H1 (cell line): ENCODE data around the gene HARS2. TPM values are rescaled to one million over a fixed set of nuclear protein-coding genes. Genes with fewer than 3 reads are reported as not detected.

ENCODE experiments used
- CTCF ChIA-PET: fragments of 300-600 bp; sonication (Branson Sonifier 250); formaldehyde crosslinking; loops from one replicate; lab custom pipeline; 2021; ENCODE audit not compliant: partially characterized antibody; lab: Charles Lee
- POLR2A ChIA-PET: fragments of 300-600 bp; sonication (Branson Sonifier 250); formaldehyde crosslinking; loops from one replicate; lab custom pipeline; 2021; ENCODE audit warnings: inconsistent platforms; ENCODE audit not compliant: partially characterized antibody; lab: Charles Lee
- DNase-seq, 2 experiments: peaks; one replicate each; pipeline versions ENCODE4 v3.0.0 to v3.0.0-alpha.2; 2010 to 2022; ENCODE audit warnings: low spot score in 2 of 2, low read depth in 1 of 2, mixed read lengths in 1 of 2
- FAIRE-seq: peaks from 2 replicates; lab custom pipeline; 2011; peaks lifted over from hg19 to GRCh38; lab: Jason Lieb, UNC
- H2AFZ ChIP-seq: 2 replicates; pipeline ENCODE4 v1.8.1; 2012; ENCODE audit warnings: low read length, inconsistent platforms
- H2AK5ac ChIP-seq: 2 replicates; pipeline ENCODE4 v1.6.1; 2013; ENCODE audit warnings: low read depth, low read length
- H2BK120ac ChIP-seq: replicated peaks from 2 replicates; pipeline ENCODE3; 2013; ENCODE audit warnings: low read depth, low read length, inconsistent platforms
- H2BK12ac ChIP-seq: 2 replicates; pipeline ENCODE4 v1.6.1; 2013; ENCODE audit warnings: low read depth, low read length
- H2BK15ac ChIP-seq: 2 replicates; pipeline ENCODE4 v1.6.1; 2013; ENCODE audit warnings: low read length
- H2BK20ac ChIP-seq: 2 replicates; pipeline ENCODE4 v1.6.1; 2013; ENCODE audit warnings: low read length
- H2BK5ac ChIP-seq: 2 replicates; pipeline ENCODE4 v1.6.1; 2013; ENCODE audit warnings: low read depth, low read length
- H3K14ac ChIP-seq: 2 replicates; pipeline ENCODE4 v1.6.1; 2013; ENCODE audit warnings: inconsistent platforms; ENCODE audit not compliant: insufficient read length
- H3K18ac ChIP-seq: 2 replicates; pipeline ENCODE4 v1.6.1; 2013; ENCODE audit warnings: low read length; ENCODE audit errors: extremely low read depth
- H3K23ac ChIP-seq: 2 replicates; pipeline ENCODE4 v1.6.1; 2013; ENCODE audit warnings: inconsistent platforms; ENCODE audit not compliant: insufficient read length
- H3K23me2 ChIP-seq: 2 replicates; pipeline ENCODE4 v1.6.1; 2013; ENCODE audit warnings: low read depth, low read length
- H3K27ac ChIP-seq: 2 replicates; pipeline ENCODE4 v1.6.1; 2011; ENCODE audit warnings: low read depth, low read length, inconsistent platforms
- H3K27me3 ChIP-seq, 4 experiments: replicated peaks in 1 of 4; 1 replicate in 1 of 4; 2 replicates in 3 of 4; pipeline versions ENCODE4 v1.6.1 to v1.8.1; 2011 to 2013; ENCODE audit warnings: low read length in 3 of 4, mild to moderate bottlenecking in 3 of 4, inconsistent platforms in 2 of 4, mixed read lengths in 2 of 4, moderate library complexity in 1 of 4; ENCODE audit not compliant: control insufficient read depth in 3 of 4, insufficient read depth in 3 of 4; ENCODE audit errors: extremely low read depth in 1 of 4
- H3K36me3 ChIP-seq, 4 experiments: 2 replicates each; pipeline versions ENCODE4 v1.6.1 to v1.8.1; 2011 to 2013; ENCODE audit warnings: mild to moderate bottlenecking in 4 of 4, low read length in 3 of 4, moderate library complexity in 2 of 4, control low read depth in 1 of 4, inconsistent platforms in 1 of 4; ENCODE audit not compliant: insufficient read depth in 4 of 4, control insufficient read depth in 2 of 4
- H3K4ac ChIP-seq: replicated peaks from 2 replicates; pipeline ENCODE3; 2013; ENCODE audit warnings: low read length, low read depth, mixed read lengths, inconsistent platforms; ENCODE audit not compliant: insufficient read length
- H3K4me1 ChIP-seq, 4 experiments: replicated peaks in 1 of 4; 1 replicate in 1 of 4; 2 replicates in 3 of 4; pipeline versions ENCODE4 v1.6.1 to v1.8.1; 2011 to 2013; ENCODE audit warnings: low read length in 3 of 4, inconsistent platforms in 2 of 4, mixed read lengths in 1 of 4; ENCODE audit not compliant: insufficient read depth in 4 of 4, control insufficient read depth in 3 of 4
- H3K4me2 ChIP-seq, 2 experiments: 2 replicates each; pipeline versions ENCODE4 v1.6.1 to v1.8.1; 2011 to 2013; ENCODE audit warnings: low read depth in 2 of 2, low read length in 2 of 2, control low read depth in 1 of 2, inconsistent platforms in 1 of 2, mild to moderate bottlenecking in 1 of 2; ENCODE audit not compliant: insufficient read depth in 1 of 2
- H3K4me3 ChIP-seq, 4 experiments: fragments of 200-600, 300-600 bp in 1 of 4; sonication (generic), shearing (Covaris generic), sonication (Bioruptor Twin) in 1 of 4; 2 replicates each; pipeline versions ENCODE4 v1.5.1 to v1.8.1; 2011 to 2016; ENCODE audit warnings: low read length in 4 of 4, low read depth in 3 of 4, control low read depth in 2 of 4, inconsistent platforms in 2 of 4, mild to moderate bottlenecking in 2 of 4, mixed read lengths in 1 of 4, moderate library complexity in 1 of 4; ENCODE audit not compliant: insufficient read depth in 2 of 4; ENCODE audit errors: extremely low read depth in 1 of 4
- H3K56ac ChIP-seq: replicated peaks from 2 replicates; pipeline ENCODE3; 2013; ENCODE audit warnings: low read depth, mild to moderate bottlenecking, mixed read lengths, low read length, inconsistent platforms; ENCODE audit not compliant: insufficient read length
- H3K79me1 ChIP-seq: 2 replicates; pipeline ENCODE4 v1.6.1; 2013; ENCODE audit warnings: low read depth, low read length, control low read depth
- H3K79me2 ChIP-seq, 2 experiments: 2 replicates each; pipeline versions ENCODE4 v1.6.1 to v1.8.1; 2012 to 2013; ENCODE audit warnings: low read length in 2 of 2, mild to moderate bottlenecking in 2 of 2, inconsistent platforms in 1 of 2; ENCODE audit not compliant: insufficient read depth in 2 of 2, control insufficient read depth in 1 of 2
- H3K9ac ChIP-seq, 4 experiments: replicated peaks in 1 of 4; 1 replicate in 1 of 4; 2 replicates in 3 of 4; pipeline versions ENCODE4 v1.6.1 to v1.8.1; 2011 to 2013; ENCODE audit warnings: low read depth in 3 of 4, low read length in 3 of 4, control low read depth in 2 of 4, mild to moderate bottlenecking in 2 of 4, moderate library complexity in 2 of 4, inconsistent platforms in 1 of 4; ENCODE audit errors: extremely low read depth in 1 of 4
- H3K9me3 ChIP-seq, 2 experiments: 2 replicates each; pipeline versions ENCODE4 v1.6.1 to v1.8.1; 2012 to 2013; ENCODE audit warnings: mild to moderate bottlenecking in 2 of 2, moderate library complexity in 2 of 2, control low read depth in 1 of 2, inconsistent platforms in 1 of 2, low read depth in 1 of 2, low read length in 1 of 2, mixed read lengths in 1 of 2; ENCODE audit not compliant: insufficient read depth in 2 of 2
- H4K20me1 ChIP-seq, 2 experiments: replicated peaks in 1 of 2; 2 replicates each; pipeline versions ENCODE3 to v1.8.1; 2011 to 2013; ENCODE audit warnings: inconsistent platforms in 2 of 2, low read length in 2 of 2, mild to moderate bottlenecking in 1 of 2; ENCODE audit not compliant: insufficient read depth in 2 of 2, control insufficient read depth in 1 of 2
- H4K5ac ChIP-seq: 2 replicates; pipeline ENCODE4 v1.6.1; 2013; ENCODE audit warnings: low read length, low read depth, mixed read lengths, inconsistent platforms; ENCODE audit not compliant: insufficient read length
- H4K8ac ChIP-seq: 2 replicates; pipeline ENCODE4 v1.8.0; 2013; ENCODE audit warnings: mild to moderate bottlenecking, moderate library complexity, low read length, inconsistent platforms; ENCODE audit not compliant: insufficient read depth; ENCODE audit errors: extremely low read depth
- H4K91ac ChIP-seq: replicated peaks from 2 replicates; pipeline ENCODE3; 2013; ENCODE audit warnings: low read length, mixed read lengths, inconsistent platforms; ENCODE audit not compliant: insufficient read length
- FOSL1 ChIP-seq: IDR thresholded peaks from 2 replicates; pipeline ENCODE4 v1.6.1; 2011; ENCODE audit warnings: mild to moderate bottlenecking, low read depth, low read length, moderate library complexity; ENCODE audit not compliant: insufficient read depth
- JUN ChIP-seq: IDR thresholded peaks from 2 replicates; pipeline ENCODE4 v1.6.1; 2011; ENCODE audit warnings: low read depth, mild to moderate bottlenecking, improper control_type of control experiment, low read length
- TAF1 ChIP-seq: IDR thresholded peaks from 2 replicates; pipeline ENCODE4 v1.6.1; 2011; ENCODE audit warnings: mild to moderate bottlenecking, low read depth, low read length
- WGBS, 2 experiments: shearing (Covaris generic) in 1 of 2; methylation state at CpG; one replicate each; pipeline versions ENCODE4 v1.1.6 to v1.1.7; 2013 to 2015; ENCODE audit warnings: low lambda C conversion rate in 2 of 2, mixed read lengths in 2 of 2, inconsistent platforms in 1 of 2, low coverage in 1 of 2, missing lambda C conversion rate in 1 of 2; ENCODE audit not compliant: insufficient replicate concordance in 2 of 2, insufficient coverage in 1 of 2, insufficient read length in 1 of 2; ENCODE audit errors: extremely low coverage in 1 of 2, missing lambda C conversion rate in 1 of 2; 5-methylcytosine and 5-hydroxymethylcytosine counted together
- polyA plus RNA-seq, 7 experiments: library from polyadenylated mRNA; depleted of rRNA in 3 of 7; stranded (reverse) in 5 of 7; unstranded in 2 of 7; fragments of >200 nt in 5 of 7; fragments of 200-250 nt in 2 of 7; gene quantifications; 1 replicate in 5 of 7; 2 replicates in 1 of 7; 4 replicates in 1 of 7; pipeline versions ENCODE4 v1.2.1 to v1.2.3, GENCODE V29; 2011 to 2013; ENCODE audit warnings: missing spikeins in 2 of 7, mixed read lengths in 2 of 7
- total RNA-seq: library from RNA; stranded (reverse); fragmentation: NEBNext Ultra II Directional; extraction: Animal tissue kit (Norgen Biotek cat#: 25700); gene quantifications from 2 replicates; pipeline ENCODE4 v1.2.1, GENCODE V29; 2021

Gene HARS2
- total and polyA plus RNA-seq, 2 of the 8 experiments (the other 6 are each of a cell fraction or from before 2014, with no cell fraction given) = 16.1 to 23.1 TPM

- Histone ChIP-seq H3K79me1 (peaks cover 5% of the 10 kb centered on the region), H3K23me2 (peaks cover 7% of the 10 kb centered on the region; the same call in 1 of the 2 replicates), H3K18ac (no peak overlapping the region), H4K20me1 (peaks cover 1 to 2% of the 10 kb centered on the region in 2 experiments), H2AFZ (no peak overlapping the region), H3K9ac (no peak overlapping the region), H4K91ac (no peak overlapping the region), H4K8ac (no peak overlapping the region), H4K5ac (no peak overlapping the region), H3K36me3 (peaks cover 21 to 60% (median 46%) of the 10 kb centered on the region in 4 experiments), H2BK5ac (no peak overlapping the region), H3K4me2 (no peak overlapping the region), H2BK15ac (no peak overlapping the region), H3K4me3 (no peak overlapping the region), H3K56ac (no peak overlapping the region), H2BK20ac (no peak overlapping the region), H3K79me2 (peaks cover 0 to 31% of the 10 kb centered on the region in 2 experiments; a peak in 2 of 4 replicates), H3K14ac (no peak overlapping the region), H3K27me3 (no peaks in the 10 kb centered on the region), H2AK5ac (no peak overlapping the region), H3K4ac (no peak overlapping the region), H3K27ac (no peak overlapping the region), H3K9me3 (no peaks in the 10 kb centered on the region), H2BK12ac (no peak overlapping the region), H2BK120ac (no peak overlapping the region), H3K4me1 (peaks cover 0 to 4% (median 0%) of the 10 kb centered on the region in 4 experiments; a peak in 1 of 7 replicates), H3K23ac (no peak overlapping the region)
- DNase-seq (no peak), FAIRE-seq (no peak)
- ChIA-PET POLR2A (interaction anchor here (0.6 to 1.7 kb wide), 6 partner anchors 9 to 304 kb away, joined by 3 to 6 read pairs (median 4); partner anchors contain the start of genes DND1 and SRA1), CTCF (interaction anchor here (1.0 to 1.9 kb wide), 3 partner anchors 9 to 312 kb away, joined by 3 to 5 read pairs (median 5); no protein-coding TSS in a partner anchor)
- 93% methylated on average over 4 of the region's 4 CpGs; no CpG with 5 or more reads in 1 of the 2 experiments for WGBS, 2 experiments
- TF ChIP-seq FOSL1 (no peak), TAF1 (no peak), JUN (no peak)
Measured at GRCh38 chr5:140696891-140697492, 5.7 kb downstream of the HARS2 start.
